CD4-positive, alpha-beta T cell treated with Interleukin-4 for 1 hour (primary cell): Measurements from ENCODE around the gene SMNDC1.
"Not testable (repeated sequence)": the region's sequence is repeated elsewhere in the genome, so short reads cannot be mapped to it uniquely, and the experiment has no call there.

Source experiments
- DNase-seq, 2 donors: peaks; one replicate each; pipeline ENCODE4 v3.0.0-alpha.2; 2020 to 2022

Gene SMNDC1

DNA sequence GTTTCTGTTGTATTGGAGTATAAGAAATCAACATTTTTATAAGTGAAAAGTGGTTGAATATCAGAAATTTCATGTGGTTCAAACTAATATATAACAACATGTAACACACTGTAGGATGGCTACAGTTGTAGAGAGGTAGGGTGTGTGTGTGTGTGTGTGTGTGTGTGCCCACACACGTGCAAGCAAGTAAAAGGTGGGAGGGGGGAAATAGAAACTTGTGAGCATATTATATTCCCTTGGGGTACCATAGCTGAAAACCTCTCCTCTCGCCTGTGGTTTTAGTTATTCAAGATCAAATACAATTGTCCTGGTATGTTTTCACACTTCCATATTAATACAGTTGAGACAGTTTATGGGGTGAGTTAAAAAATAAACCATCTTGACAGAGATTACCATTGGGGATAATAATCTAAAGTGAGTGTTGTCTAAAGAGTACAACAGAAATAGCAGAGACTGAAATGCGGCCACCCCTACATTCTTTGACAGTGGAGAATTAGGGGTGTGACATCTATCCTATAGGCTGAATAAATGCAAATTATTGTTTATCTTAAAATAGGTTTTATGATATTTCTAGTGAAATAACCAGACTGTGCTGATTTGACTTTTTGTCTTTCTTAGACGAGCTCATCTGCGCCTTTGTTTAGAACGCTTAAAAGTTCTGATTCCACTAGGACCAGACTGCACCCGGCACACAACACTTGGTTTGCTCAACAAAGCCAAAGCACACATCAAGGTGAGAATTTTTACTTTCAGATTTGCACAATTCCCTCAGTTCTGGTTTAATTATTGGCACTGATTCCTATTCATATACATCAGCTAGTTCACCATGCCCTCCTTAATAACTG lies 25.9 kb downstream of the SMNDC1 start:
- no peak for DNase-seq

DNA sequence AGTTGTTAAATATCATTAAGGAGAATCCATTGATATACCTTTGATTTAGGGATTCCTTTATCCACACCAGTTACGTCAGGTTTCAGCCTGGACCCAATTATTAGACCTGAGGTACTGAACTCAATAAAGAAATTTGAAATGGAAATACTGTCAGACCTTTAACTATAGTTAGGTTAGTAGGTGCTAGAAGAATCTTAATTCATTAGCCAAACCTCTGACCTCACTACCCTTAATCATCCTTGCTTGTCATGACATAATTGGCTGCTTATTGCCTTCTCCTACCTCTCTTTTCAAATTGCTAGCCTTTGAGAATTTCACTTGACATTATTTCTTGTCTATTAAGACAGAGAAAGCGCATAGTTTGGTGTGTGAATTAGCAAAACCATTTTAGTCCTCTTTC lies 27.1 kb downstream of the SMNDC1 start:
- no peak for DNase-seq

- no peak for DNase-seq
Measured at GRCh38 chr10:110276603-110277002, 28.1 kb downstream of the SMNDC1 start.

- peak in 1 of 2 donors; percentile 22 for DNase-seq
Measured at GRCh38 chr10:110275128-110275729, 29.5 kb downstream of the SMNDC1 start.

DNA sequence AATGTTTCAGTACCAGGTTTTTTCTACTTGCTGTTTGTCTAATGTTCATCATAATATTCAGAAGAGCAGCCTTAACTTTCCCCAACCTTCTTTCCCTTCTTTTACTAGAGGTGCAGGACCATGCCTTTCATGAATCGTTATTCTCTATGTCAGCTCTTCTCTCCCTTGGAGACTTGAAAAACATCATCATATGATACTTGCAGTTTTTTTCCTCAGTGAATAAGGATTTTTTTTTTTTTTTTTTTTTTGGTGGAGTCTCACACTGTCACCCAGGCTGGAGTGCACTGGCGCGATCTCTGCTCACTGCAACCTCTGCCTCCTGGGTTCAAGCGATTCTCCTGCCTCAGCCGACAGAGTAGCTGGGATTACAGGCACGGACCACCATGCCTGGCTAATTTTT lies 30.1 kb downstream of the SMNDC1 start:
- DNase-seq: no peak

GRCh38 chr10:110274072-110274627 lies 30.6 kb downstream of the SMNDC1 start:
- no peak for DNase-seq

DNA sequence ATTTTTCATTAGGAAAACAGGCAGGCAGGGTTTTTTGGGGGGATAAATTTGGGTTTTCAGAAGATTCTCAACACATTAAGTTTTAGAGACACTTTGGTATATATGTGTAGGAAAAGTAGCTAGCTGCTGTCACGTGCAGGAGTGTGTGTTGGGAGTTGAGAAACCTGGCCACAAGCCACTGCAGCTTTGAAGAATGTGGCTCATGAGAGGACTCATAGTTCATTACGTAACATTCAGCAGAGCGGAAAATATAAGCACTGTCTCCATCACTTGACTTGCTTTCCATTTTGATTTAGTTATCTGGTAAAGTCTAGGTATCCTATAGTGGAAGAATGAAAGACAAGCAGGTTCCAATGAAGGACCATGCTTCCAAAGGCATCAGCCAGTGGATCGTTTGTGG lies 31.2 kb downstream of the SMNDC1 start:
- DNase-seq: peak; percentile 30 to 58

DNA sequence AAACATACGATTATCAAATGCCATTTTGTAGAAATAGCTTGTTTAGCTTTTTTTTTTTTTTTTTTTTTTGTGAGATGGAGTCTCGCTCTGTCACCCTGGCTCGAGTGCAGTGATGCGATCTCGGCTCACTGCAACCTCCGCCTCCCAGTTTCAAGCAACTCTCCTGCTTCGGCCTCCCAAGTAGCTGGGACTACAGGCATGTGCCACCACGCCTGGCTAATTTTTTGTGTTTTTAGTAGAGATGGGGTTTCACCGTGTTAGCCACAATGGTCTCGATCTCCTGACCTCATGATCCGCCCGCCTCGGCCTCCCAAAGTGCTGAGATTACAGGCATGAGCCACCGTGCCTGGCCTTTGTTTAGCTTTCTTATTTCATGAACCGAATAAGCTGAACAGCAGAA lies 31.7 kb downstream of the SMNDC1 start:
- not testable (repeated sequence) for DNase-seq

DNA sequence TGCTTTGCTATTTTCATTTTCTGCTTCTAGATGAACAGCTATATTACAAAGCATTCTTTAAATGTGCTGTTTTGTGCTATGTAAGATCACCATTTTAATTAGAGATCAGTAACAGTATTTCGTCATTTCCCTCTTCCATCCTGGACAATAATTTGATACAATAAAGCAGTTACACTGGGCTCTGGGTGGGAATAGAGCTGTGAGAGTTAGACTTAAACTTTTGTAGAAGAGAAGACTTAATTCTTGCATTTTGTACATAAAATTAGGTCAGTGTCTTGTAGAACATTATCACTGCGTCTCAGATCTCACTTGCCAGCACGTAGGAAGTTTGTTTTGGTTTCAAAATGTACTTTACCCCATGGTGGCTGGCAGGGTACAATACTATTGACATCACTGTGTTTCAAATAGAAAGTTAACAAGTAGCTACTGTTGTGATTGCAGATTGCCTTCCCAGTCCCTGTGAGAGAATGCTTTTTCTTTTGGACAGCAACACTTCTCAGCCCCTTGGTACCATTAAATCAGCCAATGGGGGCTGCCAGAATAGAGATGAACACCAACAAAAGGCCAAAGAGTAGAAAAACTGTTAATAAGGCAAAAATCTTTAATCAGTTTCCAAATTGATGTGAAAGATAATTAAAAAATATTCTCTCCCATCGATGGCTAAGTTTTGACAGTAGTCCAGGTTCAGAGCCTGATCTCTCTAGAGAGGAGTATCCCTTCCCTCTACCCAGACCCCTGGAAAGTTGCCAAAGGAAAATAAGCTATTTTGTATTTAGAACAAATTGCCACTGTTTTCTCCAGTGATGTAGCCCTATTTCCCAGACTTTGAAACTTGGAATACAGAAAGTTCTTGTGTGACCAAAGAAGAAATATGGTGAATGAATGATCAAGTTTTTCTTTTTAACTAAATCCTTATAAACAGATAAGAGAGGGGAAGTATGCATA lies 35.1 kb downstream of the SMNDC1 start:
- DNase-seq: peak in 1 of 2 donors; percentile 41

GRCh38 chr10:110268971-110269370 lies 35.7 kb downstream of the SMNDC1 start:
- DNase-seq: no peak

- DNase-seq: no peak
Measured at GRCh38 chr10:110268442-110268841, 36.3 kb downstream of the SMNDC1 start.

- DNase-seq: no peak
Measured at GRCh38 chr10:110267276-110267675, 37.4 kb downstream of the SMNDC1 start.

DNA sequence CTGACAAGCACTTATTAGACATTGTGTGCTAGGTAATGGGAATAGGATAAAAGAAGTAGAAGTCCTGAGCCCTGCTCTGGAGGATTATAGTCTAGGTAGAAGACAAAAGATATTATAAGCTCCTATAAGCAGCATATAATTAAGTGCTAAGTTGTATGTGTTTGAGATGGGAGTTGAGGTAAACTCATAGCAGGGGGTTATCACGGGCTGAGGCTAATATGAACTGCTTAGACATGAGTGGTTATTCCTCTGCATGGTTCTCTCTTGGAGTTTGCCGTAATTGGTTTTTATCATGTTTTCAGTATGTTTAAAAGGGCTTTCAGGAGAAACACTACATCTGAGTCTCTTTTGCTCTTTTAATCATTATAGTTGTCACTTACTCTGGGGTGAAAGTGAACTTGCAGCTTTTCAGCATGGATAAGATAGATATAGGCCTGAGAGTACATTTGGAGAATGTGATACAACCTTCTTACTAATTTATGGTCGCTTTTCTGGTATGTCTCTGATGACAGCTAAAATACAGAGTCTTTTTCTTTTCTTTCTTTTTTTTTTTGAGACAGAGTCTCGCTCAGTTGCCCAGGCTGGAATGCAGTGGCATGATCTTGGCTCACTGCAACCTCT lies 39.0 kb downstream of the SMNDC1 start:
- no peak for DNase-seq

DNA sequence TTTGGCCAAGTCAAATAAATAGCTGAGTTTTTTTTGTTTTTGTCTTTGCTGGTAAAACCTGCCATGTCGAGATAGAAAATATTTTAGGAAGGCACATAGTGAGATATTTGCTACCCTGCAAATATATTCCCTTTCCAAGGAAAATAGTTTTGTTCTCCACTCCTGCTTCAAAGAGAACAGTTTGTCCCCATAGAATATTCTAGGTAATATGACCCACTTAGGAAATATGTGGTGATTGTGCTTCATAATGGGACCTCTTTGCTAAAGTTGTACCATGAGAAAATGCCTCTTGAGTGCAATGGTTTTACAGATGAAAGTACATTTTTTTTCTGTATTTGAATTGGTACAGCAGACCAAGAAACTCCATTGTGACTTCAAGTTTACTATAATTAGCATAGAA lies 41.6 kb downstream of the SMNDC1 start:
- DNase-seq: no peak

GRCh38 chr10:110260746-110261477 lies 43.8 kb downstream of the SMNDC1 start:
- no peak for DNase-seq

DNA sequence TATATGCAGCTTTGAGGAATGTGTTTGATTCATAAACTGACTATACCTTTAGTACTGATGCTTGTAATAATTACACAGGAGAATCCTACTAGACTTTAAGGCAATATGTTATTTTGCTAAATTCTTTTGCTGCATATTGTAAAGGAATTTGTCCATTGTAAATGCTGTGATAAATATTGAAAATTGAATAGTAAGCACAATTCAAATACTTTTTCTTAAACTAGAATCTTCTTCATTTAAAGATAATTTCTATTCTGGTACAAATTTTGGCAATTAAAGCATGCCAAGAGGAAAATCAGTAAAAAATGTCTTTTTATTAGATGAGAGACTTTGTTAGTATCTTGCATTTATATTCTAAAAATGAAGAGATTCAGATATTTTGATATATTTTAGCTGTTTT lies 45.4 kb downstream of the SMNDC1 start:
- DNase-seq: no peak

DNA sequence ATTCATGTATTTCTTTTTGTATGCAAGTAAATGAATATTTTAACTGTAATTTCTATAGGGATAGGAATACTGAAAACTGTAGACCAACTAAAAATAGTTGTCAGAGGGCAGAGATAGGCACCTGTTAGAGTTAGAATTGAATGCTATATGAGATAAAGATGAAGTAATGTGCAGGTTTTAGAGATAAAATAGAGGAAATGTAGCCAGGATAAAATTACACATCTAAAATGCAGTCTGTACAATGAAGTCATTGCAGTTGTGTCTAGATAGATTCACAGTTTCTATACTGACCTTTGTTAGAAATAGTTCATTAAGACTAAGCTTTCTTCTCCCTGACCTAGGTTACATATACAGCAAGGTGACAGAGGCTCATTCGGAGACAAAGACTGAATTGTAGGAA lies 46.2 kb downstream of the SMNDC1 start:
- no peak for DNase-seq

- no peak for DNase-seq
Measured at GRCh38 chr10:110254467-110254866, 50.3 kb downstream of the SMNDC1 start.

DNA sequence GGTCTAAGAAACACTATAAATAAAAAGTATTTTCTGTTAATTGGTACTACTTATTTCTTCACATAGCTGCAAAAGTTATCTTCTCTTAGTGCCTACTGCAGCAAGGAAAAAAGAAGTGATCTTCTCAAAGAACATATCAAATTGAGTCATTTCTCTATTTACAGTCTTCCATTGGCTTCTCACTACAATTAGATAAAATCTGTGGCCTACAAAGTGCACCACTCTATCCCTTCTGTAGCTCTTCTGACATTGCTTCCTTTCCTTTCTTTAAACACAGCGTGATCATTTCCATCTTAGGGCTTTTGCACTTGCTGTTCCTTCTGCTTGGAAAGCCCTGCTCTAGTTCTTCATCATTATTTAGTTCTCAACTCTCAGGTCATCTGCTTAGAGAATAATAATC lies 52.6 kb downstream of the SMNDC1 start:
- no peak for DNase-seq

DNA sequence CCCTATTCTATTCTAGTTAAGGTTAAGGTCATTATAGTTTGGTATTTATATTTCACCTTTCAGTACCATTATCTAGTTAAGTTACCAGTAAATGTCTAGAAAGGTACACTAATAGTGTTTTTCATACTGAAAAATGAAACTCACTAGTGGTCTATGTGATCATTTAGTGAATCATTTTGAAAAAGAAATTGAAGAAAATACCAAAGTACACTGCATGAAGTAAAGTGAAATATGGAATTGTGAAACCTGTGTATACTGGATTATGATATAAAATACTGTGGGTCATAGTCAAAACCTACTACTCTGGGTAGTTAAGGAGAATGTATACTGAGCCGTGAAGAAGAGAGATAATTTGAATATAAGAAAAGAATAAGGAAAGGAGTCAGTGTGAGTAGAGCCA lies 53.3 kb downstream of the SMNDC1 start:
- not testable (repeated sequence) for DNase-seq

DNA sequence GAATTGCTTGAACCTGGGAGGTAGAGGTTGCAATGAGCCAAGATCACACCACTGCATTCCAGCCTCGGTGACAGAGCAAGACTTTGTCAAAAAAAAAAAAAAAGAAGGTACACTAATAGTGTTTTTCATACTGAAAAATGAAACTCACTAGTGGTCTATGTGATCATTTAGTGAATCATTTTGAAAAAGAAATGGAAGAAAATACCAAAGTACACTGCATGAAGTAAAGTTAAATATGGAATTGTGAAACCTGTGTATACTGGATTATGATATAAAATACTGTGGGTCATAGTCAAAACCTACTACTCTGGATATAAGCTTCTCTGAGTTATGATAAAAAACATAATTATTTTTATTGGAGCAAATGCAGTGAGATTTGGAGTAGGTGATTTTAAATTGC lies 55.2 kb downstream of the SMNDC1 start:
- not testable (repeated sequence) for DNase-seq

DNA sequence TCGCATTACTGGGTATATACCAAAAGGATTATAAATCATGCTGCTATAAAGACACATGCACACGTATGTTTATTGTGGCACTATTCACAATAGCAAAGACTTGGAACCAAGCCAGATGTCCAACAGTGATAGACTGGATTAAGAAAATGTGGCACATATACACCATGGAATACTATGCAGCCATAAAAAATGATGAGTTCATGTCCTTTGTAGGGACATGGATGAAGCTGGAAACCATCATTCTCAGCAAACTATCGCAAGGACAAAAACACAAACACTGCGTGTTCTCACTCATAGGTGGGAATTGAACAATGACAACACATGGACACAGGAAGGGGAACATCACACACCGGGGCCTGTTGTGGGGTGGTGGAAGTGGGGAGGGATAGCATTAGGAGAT lies 56.9 kb downstream of the SMNDC1 start:
- DNase-seq: not testable (repeated sequence)
